H1 (cell line): ENCODE data around the gene GMEB1. TPM values are rescaled to one million over a fixed set of nuclear protein-coding genes. Genes with fewer than 3 reads are reported as not detected.
"Not testable (repeated sequence)": the region's sequence is repeated elsewhere in the genome, so short reads cannot be mapped to it uniquely, and the experiment has no call there.

Source experiments
- CTCF ChIA-PET: fragments of 300-600 bp; sonication (Branson Sonifier 250); formaldehyde crosslinking; loops from one replicate; lab custom pipeline; 2021; ENCODE audit not compliant: partially characterized antibody; lab: Charles Lee
- POLR2A ChIA-PET: fragments of 300-600 bp; sonication (Branson Sonifier 250); formaldehyde crosslinking; loops from one replicate; lab custom pipeline; 2021; ENCODE audit warnings: inconsistent platforms; ENCODE audit not compliant: partially characterized antibody; lab: Charles Lee
- DNase-seq, 2 experiments: peaks; one replicate each; pipeline versions ENCODE4 v3.0.0 to v3.0.0-alpha.2; 2010 to 2022; ENCODE audit warnings: low spot score in 2 of 2, low read depth in 1 of 2, mixed read lengths in 1 of 2
- FAIRE-seq: peaks from 2 replicates; lab custom pipeline; 2011; peaks lifted over from hg19 to GRCh38; lab: Jason Lieb, UNC
- H2AFZ ChIP-seq: 2 replicates; pipeline ENCODE4 v1.8.1; 2012; ENCODE audit warnings: low read length, inconsistent platforms
- H2AK5ac ChIP-seq: 2 replicates; pipeline ENCODE4 v1.6.1; 2013; ENCODE audit warnings: low read depth, low read length
- H2BK120ac ChIP-seq: replicated peaks from 2 replicates; pipeline ENCODE3; 2013; ENCODE audit warnings: low read depth, low read length, inconsistent platforms
- H2BK12ac ChIP-seq: 2 replicates; pipeline ENCODE4 v1.6.1; 2013; ENCODE audit warnings: low read depth, low read length
- H2BK15ac ChIP-seq: 2 replicates; pipeline ENCODE4 v1.6.1; 2013; ENCODE audit warnings: low read length
- H2BK20ac ChIP-seq: 2 replicates; pipeline ENCODE4 v1.6.1; 2013; ENCODE audit warnings: low read length
- H2BK5ac ChIP-seq: 2 replicates; pipeline ENCODE4 v1.6.1; 2013; ENCODE audit warnings: low read depth, low read length
- H3K14ac ChIP-seq: 2 replicates; pipeline ENCODE4 v1.6.1; 2013; ENCODE audit warnings: inconsistent platforms; ENCODE audit not compliant: insufficient read length
- H3K18ac ChIP-seq: 2 replicates; pipeline ENCODE4 v1.6.1; 2013; ENCODE audit warnings: low read length; ENCODE audit errors: extremely low read depth
- H3K23ac ChIP-seq: 2 replicates; pipeline ENCODE4 v1.6.1; 2013; ENCODE audit warnings: inconsistent platforms; ENCODE audit not compliant: insufficient read length
- H3K23me2 ChIP-seq: 2 replicates; pipeline ENCODE4 v1.6.1; 2013; ENCODE audit warnings: low read depth, low read length
- H3K27ac ChIP-seq: 2 replicates; pipeline ENCODE4 v1.6.1; 2011; ENCODE audit warnings: low read depth, low read length, inconsistent platforms
- H3K27me3 ChIP-seq, 4 experiments: replicated peaks in 1 of 4; 1 replicate in 1 of 4; 2 replicates in 3 of 4; pipeline versions ENCODE4 v1.6.1 to v1.8.1; 2011 to 2013; ENCODE audit warnings: low read length in 3 of 4, mild to moderate bottlenecking in 3 of 4, inconsistent platforms in 2 of 4, mixed read lengths in 2 of 4, moderate library complexity in 1 of 4; ENCODE audit not compliant: control insufficient read depth in 3 of 4, insufficient read depth in 3 of 4; ENCODE audit errors: extremely low read depth in 1 of 4
- H3K36me3 ChIP-seq, 4 experiments: 2 replicates each; pipeline versions ENCODE4 v1.6.1 to v1.8.1; 2011 to 2013; ENCODE audit warnings: mild to moderate bottlenecking in 4 of 4, low read length in 3 of 4, moderate library complexity in 2 of 4, control low read depth in 1 of 4, inconsistent platforms in 1 of 4; ENCODE audit not compliant: insufficient read depth in 4 of 4, control insufficient read depth in 2 of 4
- H3K4ac ChIP-seq: replicated peaks from 2 replicates; pipeline ENCODE3; 2013; ENCODE audit warnings: low read length, low read depth, mixed read lengths, inconsistent platforms; ENCODE audit not compliant: insufficient read length
- H3K4me1 ChIP-seq, 4 experiments: replicated peaks in 1 of 4; 1 replicate in 1 of 4; 2 replicates in 3 of 4; pipeline versions ENCODE4 v1.6.1 to v1.8.1; 2011 to 2013; ENCODE audit warnings: low read length in 3 of 4, inconsistent platforms in 2 of 4, mixed read lengths in 1 of 4; ENCODE audit not compliant: insufficient read depth in 4 of 4, control insufficient read depth in 3 of 4
- H3K4me2 ChIP-seq, 2 experiments: 2 replicates each; pipeline versions ENCODE4 v1.6.1 to v1.8.1; 2011 to 2013; ENCODE audit warnings: low read depth in 2 of 2, low read length in 2 of 2, control low read depth in 1 of 2, inconsistent platforms in 1 of 2, mild to moderate bottlenecking in 1 of 2; ENCODE audit not compliant: insufficient read depth in 1 of 2
- H3K4me3 ChIP-seq, 4 experiments: fragments of 200-600, 300-600 bp in 1 of 4; sonication (generic), shearing (Covaris generic), sonication (Bioruptor Twin) in 1 of 4; 2 replicates each; pipeline versions ENCODE4 v1.5.1 to v1.8.1; 2011 to 2016; ENCODE audit warnings: low read length in 4 of 4, low read depth in 3 of 4, control low read depth in 2 of 4, inconsistent platforms in 2 of 4, mild to moderate bottlenecking in 2 of 4, mixed read lengths in 1 of 4, moderate library complexity in 1 of 4; ENCODE audit not compliant: insufficient read depth in 2 of 4; ENCODE audit errors: extremely low read depth in 1 of 4
- H3K56ac ChIP-seq: replicated peaks from 2 replicates; pipeline ENCODE3; 2013; ENCODE audit warnings: low read depth, mild to moderate bottlenecking, mixed read lengths, low read length, inconsistent platforms; ENCODE audit not compliant: insufficient read length
- H3K79me1 ChIP-seq: 2 replicates; pipeline ENCODE4 v1.6.1; 2013; ENCODE audit warnings: low read depth, low read length, control low read depth
- H3K79me2 ChIP-seq, 2 experiments: 2 replicates each; pipeline versions ENCODE4 v1.6.1 to v1.8.1; 2012 to 2013; ENCODE audit warnings: low read length in 2 of 2, mild to moderate bottlenecking in 2 of 2, inconsistent platforms in 1 of 2; ENCODE audit not compliant: insufficient read depth in 2 of 2, control insufficient read depth in 1 of 2
- H3K9ac ChIP-seq, 4 experiments: replicated peaks in 1 of 4; 1 replicate in 1 of 4; 2 replicates in 3 of 4; pipeline versions ENCODE4 v1.6.1 to v1.8.1; 2011 to 2013; ENCODE audit warnings: low read depth in 3 of 4, low read length in 3 of 4, control low read depth in 2 of 4, mild to moderate bottlenecking in 2 of 4, moderate library complexity in 2 of 4, inconsistent platforms in 1 of 4; ENCODE audit errors: extremely low read depth in 1 of 4
- H3K9me3 ChIP-seq, 2 experiments: 2 replicates each; pipeline versions ENCODE4 v1.6.1 to v1.8.1; 2012 to 2013; ENCODE audit warnings: mild to moderate bottlenecking in 2 of 2, moderate library complexity in 2 of 2, control low read depth in 1 of 2, inconsistent platforms in 1 of 2, low read depth in 1 of 2, low read length in 1 of 2, mixed read lengths in 1 of 2; ENCODE audit not compliant: insufficient read depth in 2 of 2
- H4K20me1 ChIP-seq, 2 experiments: replicated peaks in 1 of 2; 2 replicates each; pipeline versions ENCODE3 to v1.8.1; 2011 to 2013; ENCODE audit warnings: inconsistent platforms in 2 of 2, low read length in 2 of 2, mild to moderate bottlenecking in 1 of 2; ENCODE audit not compliant: insufficient read depth in 2 of 2, control insufficient read depth in 1 of 2
- H4K5ac ChIP-seq: 2 replicates; pipeline ENCODE4 v1.6.1; 2013; ENCODE audit warnings: low read length, low read depth, mixed read lengths, inconsistent platforms; ENCODE audit not compliant: insufficient read length
- H4K8ac ChIP-seq: 2 replicates; pipeline ENCODE4 v1.8.0; 2013; ENCODE audit warnings: mild to moderate bottlenecking, moderate library complexity, low read length, inconsistent platforms; ENCODE audit not compliant: insufficient read depth; ENCODE audit errors: extremely low read depth
- H4K91ac ChIP-seq: replicated peaks from 2 replicates; pipeline ENCODE3; 2013; ENCODE audit warnings: low read length, mixed read lengths, inconsistent platforms; ENCODE audit not compliant: insufficient read length
- MAFK ChIP-seq: IDR thresholded peaks from 2 replicates; pipeline ENCODE4 v1.6.1; 2012; ENCODE audit warnings: low read depth, mild to moderate bottlenecking, improper control_type of control experiment, low read length
- RAD21 ChIP-seq, 2 experiments: IDR thresholded peaks in 1 of 2; conservative IDR thresholded peaks in 1 of 2; 2 replicates each; pipeline ENCODE4 v1.6.1; 2011; ENCODE audit warnings: low read depth in 2 of 2, low read length in 2 of 2, improper control_type of control experiment in 1 of 2, inconsistent platforms in 1 of 2, mild to moderate bottlenecking in 1 of 2, moderate library complexity in 1 of 2
- TEAD4 ChIP-seq: IDR thresholded peaks from 2 replicates; pipeline ENCODE4 v1.6.1; 2012; ENCODE audit warnings: low read depth, low read length, inconsistent platforms, mixed read lengths
- WGBS, 2 experiments: shearing (Covaris generic) in 1 of 2; methylation state at CpG; one replicate each; pipeline versions ENCODE4 v1.1.6 to v1.1.7; 2013 to 2015; ENCODE audit warnings: low lambda C conversion rate in 2 of 2, mixed read lengths in 2 of 2, inconsistent platforms in 1 of 2, low coverage in 1 of 2, missing lambda C conversion rate in 1 of 2; ENCODE audit not compliant: insufficient replicate concordance in 2 of 2, insufficient coverage in 1 of 2, insufficient read length in 1 of 2; ENCODE audit errors: extremely low coverage in 1 of 2, missing lambda C conversion rate in 1 of 2; 5-methylcytosine and 5-hydroxymethylcytosine counted together
- polyA plus RNA-seq, 7 experiments: library from polyadenylated mRNA; depleted of rRNA in 3 of 7; stranded (reverse) in 5 of 7; unstranded in 2 of 7; fragments of >200 nt in 5 of 7; fragments of 200-250 nt in 2 of 7; gene quantifications; 1 replicate in 5 of 7; 2 replicates in 1 of 7; 4 replicates in 1 of 7; pipeline versions ENCODE4 v1.2.1 to v1.2.3, GENCODE V29; 2011 to 2013; ENCODE audit warnings: missing spikeins in 2 of 7, mixed read lengths in 2 of 7
- total RNA-seq: library from RNA; stranded (reverse); fragmentation: NEBNext Ultra II Directional; extraction: Animal tissue kit (Norgen Biotek cat#: 25700); gene quantifications from 2 replicates; pipeline ENCODE4 v1.2.1, GENCODE V29; 2021
- TF ChIP-seq, protein P1 (sequence below), 3 experiments: IDR thresholded peaks; 1 replicate in 2 of 3; 2 replicates in 1 of 3; pipeline versions ENCODE4 v1.5.1 to v1.6.1; 2011; ENCODE audit warnings: low read length in 3 of 3, mild to moderate bottlenecking in 3 of 3, inconsistent platforms in 2 of 3, low read depth in 1 of 3, moderate library complexity in 1 of 3; ENCODE audit not compliant: insufficient read depth in 1 of 3; ENCODE audit errors: control extremely low read depth in 1 of 3

Gene GMEB1
- total and polyA plus RNA-seq, 2 of the 8 experiments (the other 6 are each of a cell fraction or from before 2014, with no cell fraction given) = 13.3 to 26.2 TPM

DNA sequence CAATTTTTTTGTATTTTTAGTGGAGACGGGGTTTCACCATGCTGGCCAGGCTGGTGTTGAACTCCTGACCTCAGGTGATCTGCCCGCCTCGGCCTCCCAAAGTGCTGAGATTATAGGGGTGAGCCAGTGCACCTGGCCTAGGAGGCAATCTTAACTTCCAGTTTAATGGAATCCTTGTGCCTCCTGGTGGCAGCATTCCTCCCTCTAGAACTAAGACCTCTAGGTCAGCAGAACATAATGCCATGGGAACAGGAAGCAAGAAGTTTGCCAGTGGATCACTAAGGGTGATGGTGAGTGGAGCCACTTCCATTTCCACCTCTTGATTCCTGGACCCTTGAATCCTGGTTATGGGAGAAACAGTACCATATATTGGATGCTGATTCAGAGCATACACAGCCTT lies 14.7 kb upstream of the GMEB1 start:
- FAIRE-seq, H4K5ac ChIP-seq, H3K36me3 ChIP-seq, H2BK5ac ChIP-seq, H3K4me1 ChIP-seq, H3K4me3 ChIP-seq, H4K91ac ChIP-seq, H4K20me1 ChIP-seq, H3K56ac ChIP-seq, H2BK15ac ChIP-seq, H3K27me3 ChIP-seq, H3K4me2 ChIP-seq, H4K8ac ChIP-seq, H2BK120ac ChIP-seq, H3K79me2 ChIP-seq, H3K27ac ChIP-seq, H2AFZ ChIP-seq, H3K23ac ChIP-seq, H3K18ac ChIP-seq, H3K9me3 ChIP-seq, H2BK20ac ChIP-seq, H3K79me1 ChIP-seq, H3K23me2 ChIP-seq, H3K4ac ChIP-seq, H2AK5ac ChIP-seq, H2BK12ac ChIP-seq, H3K9ac ChIP-seq, H3K14ac ChIP-seq: not testable (repeated sequence)
- peak; percentile 56 to 73 for TF ChIP-seq RAD21 (IDR thresholded peaks at IDR 0.05 in 1 of 2, conservative IDR thresholded peaks at IDR 0.05 in 1 of 2; ENCODE audit: low read depth in 2 of 2, low read length in 2 of 2)
- TF ChIP-seq, protein P1, sequence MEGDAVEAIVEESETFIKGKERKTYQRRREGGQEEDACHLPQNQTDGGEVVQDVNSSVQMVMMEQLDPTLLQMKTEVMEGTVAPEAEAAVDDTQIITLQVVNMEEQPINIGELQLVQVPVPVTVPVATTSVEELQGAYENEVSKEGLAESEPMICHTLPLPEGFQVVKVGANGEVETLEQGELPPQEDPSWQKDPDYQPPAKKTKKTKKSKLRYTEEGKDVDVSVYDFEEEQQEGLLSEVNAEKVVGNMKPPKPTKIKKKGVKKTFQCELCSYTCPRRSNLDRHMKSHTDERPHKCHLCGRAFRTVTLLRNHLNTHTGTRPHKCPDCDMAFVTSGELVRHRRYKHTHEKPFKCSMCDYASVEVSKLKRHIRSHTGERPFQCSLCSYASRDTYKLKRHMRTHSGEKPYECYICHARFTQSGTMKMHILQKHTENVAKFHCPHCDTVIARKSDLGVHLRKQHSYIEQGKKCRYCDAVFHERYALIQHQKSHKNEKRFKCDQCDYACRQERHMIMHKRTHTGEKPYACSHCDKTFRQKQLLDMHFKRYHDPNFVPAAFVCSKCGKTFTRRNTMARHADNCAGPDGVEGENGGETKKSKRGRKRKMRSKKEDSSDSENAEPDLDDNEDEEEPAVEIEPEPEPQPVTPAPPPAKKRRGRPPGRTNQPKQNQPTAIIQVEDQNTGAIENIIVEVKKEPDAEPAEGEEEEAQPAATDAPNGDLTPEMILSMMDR (IDR thresholded peaks at IDR 0.05; ENCODE audit: control extremely low read depth in 1 of 3, insufficient read depth in 1 of 3, low read depth in 1 of 3, low read length in 3 of 3) = peak in 2 of 3 experiments; percentile 54 to 56; a peak in 3 of 4 replicates
- TF ChIP-seq MAFK = 0 out of 2 replicates have a peak, but pooled peaks have one; percentile 14
- peak; percentile 62 for TF ChIP-seq TEAD4
- ChIA-PET POLR2A (interaction anchor here (1.2 to 1.7 kb wide), 2 partner anchors 15 to 98 kb away, joined by 3 to 7 read pairs; partner anchors contain the start of gene GMEB1), CTCF (interaction anchor here (0.6 to 2.2 kb wide), 3 partner anchors 88 to 223 kb away, joined by 3 to 7 read pairs (median 4); no protein-coding TSS in a partner anchor)
- peak in 1 of 2 experiments; percentile 52 for DNase-seq
- WGBS, 2 experiments = 90% methylated on average over 3 of the region's 3 CpGs; no CpG with 5 or more reads in 1 of the 2 experiments
